ENCODE data around the gene TOMM40L. TPM values are rescaled to one million over a fixed set of nuclear protein-coding genes. Genes with fewer than 3 reads are reported as not detected.

Gene TOMM40L
- total RNA-seq, 1 donor from 2014 or later: 9.4 TPM

DNA sequence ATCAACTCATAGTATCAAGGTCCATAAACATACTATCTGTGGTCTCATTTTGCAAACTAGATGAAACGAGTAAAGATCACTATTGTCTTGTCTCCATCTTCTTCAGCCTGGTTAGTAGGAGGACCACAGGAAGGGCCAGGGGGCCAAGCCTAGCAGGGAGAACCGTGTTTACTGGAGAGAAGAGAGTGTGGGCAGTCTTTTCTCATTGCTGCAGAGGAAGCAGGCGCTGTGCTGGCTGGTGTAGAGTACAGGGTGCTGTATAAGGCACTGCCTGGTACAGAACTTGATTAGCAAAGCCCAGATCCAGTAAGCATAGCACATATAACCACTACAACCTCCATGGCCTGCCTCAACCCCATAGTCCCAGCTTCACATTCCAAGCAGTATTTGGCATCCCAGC is 38.5 kb upstream of the TOMM40L start:
- Mint-ChIP-seq H3K4me3 (ENCODE audit: unreplicated experiment) (no peak overlapping the region), H3K4me1 (ENCODE audit: low read depth) (peaks cover 18% of the 10 kb centered on the region), H3K9me3 (ENCODE audit: low read depth) (no peaks in the 10 kb centered on the region), H3K36me3 (ENCODE audit: low read depth) (no peaks in the 10 kb centered on the region), H3K27ac (ENCODE audit: unreplicated experiment) (no peak overlapping the region), H3K27me3 (ENCODE audit: low read depth) (no peaks in the 10 kb centered on the region)
- DNase-seq (ENCODE audit: low spot score): peak; percentile 52
- TF ChIP-seq, protein P1, sequence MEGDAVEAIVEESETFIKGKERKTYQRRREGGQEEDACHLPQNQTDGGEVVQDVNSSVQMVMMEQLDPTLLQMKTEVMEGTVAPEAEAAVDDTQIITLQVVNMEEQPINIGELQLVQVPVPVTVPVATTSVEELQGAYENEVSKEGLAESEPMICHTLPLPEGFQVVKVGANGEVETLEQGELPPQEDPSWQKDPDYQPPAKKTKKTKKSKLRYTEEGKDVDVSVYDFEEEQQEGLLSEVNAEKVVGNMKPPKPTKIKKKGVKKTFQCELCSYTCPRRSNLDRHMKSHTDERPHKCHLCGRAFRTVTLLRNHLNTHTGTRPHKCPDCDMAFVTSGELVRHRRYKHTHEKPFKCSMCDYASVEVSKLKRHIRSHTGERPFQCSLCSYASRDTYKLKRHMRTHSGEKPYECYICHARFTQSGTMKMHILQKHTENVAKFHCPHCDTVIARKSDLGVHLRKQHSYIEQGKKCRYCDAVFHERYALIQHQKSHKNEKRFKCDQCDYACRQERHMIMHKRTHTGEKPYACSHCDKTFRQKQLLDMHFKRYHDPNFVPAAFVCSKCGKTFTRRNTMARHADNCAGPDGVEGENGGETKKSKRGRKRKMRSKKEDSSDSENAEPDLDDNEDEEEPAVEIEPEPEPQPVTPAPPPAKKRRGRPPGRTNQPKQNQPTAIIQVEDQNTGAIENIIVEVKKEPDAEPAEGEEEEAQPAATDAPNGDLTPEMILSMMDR (IDR thresholded peaks at IDR 0.05): no peak

DNA sequence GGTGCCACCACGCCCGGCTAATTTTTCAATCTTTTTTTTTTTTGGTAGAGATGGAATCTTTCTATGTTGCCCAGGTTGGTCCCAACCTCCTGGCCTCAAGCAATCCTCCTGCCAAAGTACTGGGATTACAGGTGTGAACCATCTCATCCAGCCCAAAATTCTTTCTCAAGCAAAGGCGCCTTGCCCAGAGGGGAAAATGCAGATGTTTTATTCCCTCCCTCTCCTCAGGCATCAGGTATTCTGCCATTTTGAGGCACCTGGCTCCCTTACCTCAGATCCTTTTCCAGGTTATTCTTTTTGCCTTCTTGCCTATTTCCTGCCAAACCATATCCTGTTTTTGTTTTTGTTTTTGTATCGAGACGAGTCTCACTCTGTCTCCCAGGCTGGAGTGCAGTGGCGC is 37.5 kb upstream of the TOMM40L start:
- no peak overlapping the region for H3K27ac Mint-ChIP-seq (ENCODE audit: unreplicated experiment)
- H3K4me1 Mint-ChIP-seq (ENCODE audit: low read depth): peaks cover 13% of the 10 kb centered on the region
- peak; percentile 2 for DNase-seq (ENCODE audit: low spot score)
- no peaks in the 10 kb centered on the region for H3K36me3 Mint-ChIP-seq (ENCODE audit: low read depth)
- no peaks in the 10 kb centered on the region for H3K9me3 Mint-ChIP-seq (ENCODE audit: low read depth)
- no peaks in the 10 kb centered on the region for H3K27me3 Mint-ChIP-seq (ENCODE audit: low read depth)
- H3K4me3 Mint-ChIP-seq (ENCODE audit: unreplicated experiment): no peak overlapping the region
- TF ChIP-seq, protein P1 (IDR thresholded peaks at IDR 0.05): no peak

DNA sequence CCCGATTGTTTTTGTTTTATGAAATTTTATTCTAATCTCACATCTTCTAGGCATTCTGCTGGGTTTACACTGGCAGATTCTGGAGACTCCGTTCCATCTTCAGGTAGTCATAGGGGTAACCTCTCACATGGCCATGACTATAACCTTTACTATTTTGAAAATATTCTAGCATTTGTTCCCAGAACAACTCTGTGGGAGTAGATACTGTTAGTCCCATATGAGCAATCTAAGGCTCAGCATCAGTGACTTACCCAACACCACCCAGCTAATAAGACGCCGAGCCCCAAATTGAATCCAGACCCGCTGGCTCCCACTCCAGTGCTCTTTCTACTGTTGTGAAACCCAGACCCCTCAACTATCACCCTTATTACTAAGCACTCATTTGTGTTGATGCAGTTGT is 36.8 kb upstream of the TOMM40L start:
- TF ChIP-seq, protein P1 (IDR thresholded peaks at IDR 0.05): no peak
- H3K27me3 Mint-ChIP-seq (ENCODE audit: low read depth): no peaks in the 10 kb centered on the region
- H3K4me3 Mint-ChIP-seq (ENCODE audit: unreplicated experiment): no peak overlapping the region
- no peak overlapping the region for H3K27ac Mint-ChIP-seq (ENCODE audit: unreplicated experiment)
- H3K4me1 Mint-ChIP-seq (ENCODE audit: low read depth): peaks cover 13% of the 10 kb centered on the region
- H3K9me3 Mint-ChIP-seq (ENCODE audit: low read depth): no peaks in the 10 kb centered on the region
- no peaks in the 10 kb centered on the region for H3K36me3 Mint-ChIP-seq (ENCODE audit: low read depth)
- peak; percentile 25 for DNase-seq (ENCODE audit: low spot score)

DNA sequence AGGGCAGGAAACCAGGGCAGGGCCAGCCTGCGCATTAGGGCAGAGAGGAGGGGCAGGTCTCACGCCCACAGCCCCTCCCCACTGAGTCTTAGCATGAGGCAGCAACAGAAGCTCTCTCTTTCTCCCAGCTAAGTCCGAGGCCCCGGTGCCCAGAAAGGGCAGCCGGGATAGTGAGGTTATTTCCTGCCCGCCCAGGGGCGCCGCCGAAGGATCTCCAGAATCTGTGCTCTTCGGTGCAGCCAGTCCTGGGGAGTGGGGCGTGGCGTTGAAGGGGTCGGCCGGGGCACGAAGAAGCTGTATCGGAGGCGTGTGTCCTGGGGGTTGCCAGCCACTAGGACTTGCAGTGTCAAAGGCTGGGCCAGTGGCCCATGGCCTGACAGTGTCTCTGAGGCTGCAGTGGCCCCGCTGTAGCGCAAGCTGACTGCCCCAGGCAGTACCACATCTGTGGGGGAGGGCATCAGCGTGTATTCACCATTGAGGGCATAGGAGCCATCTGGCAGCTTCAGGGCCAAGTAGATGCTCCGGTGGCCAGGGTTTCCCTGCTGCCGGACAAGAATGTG is 34.8 kb upstream of the TOMM40L start:
- Mint-ChIP-seq H3K36me3 (ENCODE audit: low read depth) (no peaks in the 10 kb centered on the region), H3K27ac (ENCODE audit: unreplicated experiment) (no peak overlapping the region), H3K4me3 (ENCODE audit: unreplicated experiment) (no peak overlapping the region), H3K4me1 (ENCODE audit: low read depth) (peaks cover 3% of the 10 kb centered on the region), H3K27me3 (ENCODE audit: low read depth) (no peaks in the 10 kb centered on the region), H3K9me3 (ENCODE audit: low read depth) (no peaks in the 10 kb centered on the region)
- peak; percentile 68 for DNase-seq (ENCODE audit: low spot score)
- TF ChIP-seq, protein P1 (IDR thresholded peaks at IDR 0.05): no peak

DNA sequence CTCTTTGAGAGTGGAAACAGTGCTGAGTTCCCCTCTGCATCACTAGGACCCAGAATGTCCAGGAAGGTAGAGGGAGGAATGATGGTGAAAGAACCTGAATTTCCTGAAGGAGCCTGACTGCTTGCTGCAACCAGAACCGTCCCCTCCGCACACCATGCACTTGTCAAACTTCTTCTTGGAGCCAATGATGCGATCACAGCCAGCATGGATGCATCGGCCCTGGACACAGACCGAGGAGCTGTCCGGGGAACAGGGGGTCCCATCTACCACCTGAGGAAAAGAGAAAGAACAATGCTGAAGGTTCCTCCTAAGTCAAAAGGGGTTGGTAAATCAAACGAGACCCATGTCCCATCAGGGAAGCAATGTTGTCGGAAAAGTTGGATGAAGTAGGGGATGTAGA is 33.9 kb upstream of the TOMM40L start:
- Mint-ChIP-seq H3K4me1 (ENCODE audit: low read depth) (peaks cover 8% of the 10 kb centered on the region), H3K4me3 (ENCODE audit: unreplicated experiment) (no peak overlapping the region), H3K36me3 (ENCODE audit: low read depth) (no peaks in the 10 kb centered on the region), H3K9me3 (ENCODE audit: low read depth) (no peaks in the 10 kb centered on the region), H3K27ac (ENCODE audit: unreplicated experiment) (no peak overlapping the region), H3K27me3 (ENCODE audit: low read depth) (no peaks in the 10 kb centered on the region)
- TF ChIP-seq, protein P1 (IDR thresholded peaks at IDR 0.05): no peak
- DNase-seq (ENCODE audit: low spot score): peak; percentile 56

Measured in chondrocyte (in vitro differentiated cells).